Measurements from ENCODE around the gene ATOX1. TPM values are rescaled to one million over a fixed set of nuclear protein-coding genes. Genes with fewer than 3 reads are reported as not detected.

Gene ATOX1
- total and polyA plus RNA-seq, 2 experiments from 2014 or later = 126 to 296 TPM

DNA sequence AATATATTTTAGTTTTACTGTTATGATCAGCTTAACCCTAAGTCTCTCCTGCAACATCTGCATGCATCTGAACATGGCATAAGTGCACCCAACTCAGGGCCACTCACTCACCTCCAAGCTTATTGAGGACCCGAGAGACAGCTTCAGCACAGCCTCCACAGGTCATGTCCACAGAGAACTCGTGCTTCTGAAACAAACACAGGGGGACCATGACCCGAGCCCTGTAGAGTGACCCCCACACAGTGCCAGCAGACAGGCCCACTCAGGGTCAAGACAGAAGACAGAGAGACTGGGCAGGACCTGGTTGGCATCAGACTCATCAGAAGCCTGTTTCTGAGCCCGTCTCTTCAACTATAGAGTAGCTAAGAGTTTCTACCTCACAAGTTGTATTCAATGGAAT, 6.8 kb downstream of the ATOX1 start:
- Histone ChIP-seq H3K27ac (peak overlapping the region; percentile 44), H3K4me3 (no peak overlapping the region), H3K27me3 (replicated peaks; ENCODE audit: insufficient read depth) (no peaks in the 10 kb centered on the region), H3K4me2 (ENCODE audit: unreplicated experiment) (peak overlapping the region; percentile 11), H3K9me2 (ENCODE audit: insufficient read depth) (no peaks in the 10 kb centered on the region), H3F3A (ENCODE audit: insufficient read depth) (peaks cover 11% of the 10 kb centered on the region), H3K9me3 (ENCODE audit: low read depth) (no peaks in the 10 kb centered on the region), H3K9ac (0 out of 2 replicates have a peak overlapping the region, but pooled peaks have one; percentile 3), H4K20me1 (ENCODE audit: insufficient read depth) (no peaks in the 10 kb centered on the region), H3K79me2 (ENCODE audit: insufficient read depth) (peaks cover 94% of the 10 kb centered on the region), H2AFZ (no peak overlapping the region), H3K4me1 (ENCODE audit: insufficient read depth) (peaks cover 14% of the 10 kb centered on the region), H3K36me3 (ENCODE audit: low read depth) (no peaks in the 10 kb centered on the region)
- TF ChIP-seq EZH2phosphoT487 (IDR thresholded peaks at IDR 0.05; ENCODE audit: insufficient read depth, low read depth) (no peak), EZH2 (IDR thresholded peaks at IDR 0.05; ENCODE audit: insufficient read depth, poor library complexity, severe bottlenecking) (no peak)
- in situ Hi-C loops (cut with MboI) = no loop called here
- no peak for DNase-seq
- 91 to 95% methylated on average over 4 of the region's 4 CpGs for WGBS, 2 experiments (ENCODE audit: low coverage in 1 of 2, low lambda C conversion rate in 2 of 2, missing lambda C conversion rate in 2 of 2)

- H3K9me3 ChIP-seq (ENCODE audit: low read depth) = no peaks in the 10 kb centered on the region
- WGBS, 2 experiments (ENCODE audit: low coverage in 1 of 2, low lambda C conversion rate in 2 of 2, missing lambda C conversion rate in 2 of 2) = 62 to 73% methylated on average over 4 of the region's 4 CpGs
- H3K4me3 ChIP-seq = no peak overlapping the region
- no peak overlapping the region for H2AFZ ChIP-seq
- H3K9ac ChIP-seq = 0 out of 2 replicates have a peak overlapping the region, but pooled peaks have one; percentile 3
- H3K79me2 ChIP-seq (ENCODE audit: insufficient read depth) = peaks cover 93% of the 10 kb centered on the region
- H3K9me2 ChIP-seq (ENCODE audit: insufficient read depth) = no peaks in the 10 kb centered on the region
- H3K4me2 ChIP-seq (ENCODE audit: unreplicated experiment) = peak overlapping the region; percentile 11
- no peaks in the 10 kb centered on the region for H3K36me3 ChIP-seq (ENCODE audit: low read depth)
- peaks cover 16% of the 10 kb centered on the region for H3F3A ChIP-seq (ENCODE audit: insufficient read depth)
- DNase-seq = peak; percentile 80
- in situ Hi-C loops (cut with MboI) = no loop called here
- H3K4me1 ChIP-seq (ENCODE audit: insufficient read depth) = peaks cover 14% of the 10 kb centered on the region
- no peaks in the 10 kb centered on the region for H3K27me3 ChIP-seq (replicated peaks; ENCODE audit: insufficient read depth)
- H3K27ac ChIP-seq = peak overlapping the region; percentile 44
- TF ChIP-seq EZH2phosphoT487 (IDR thresholded peaks at IDR 0.05; ENCODE audit: insufficient read depth, low read depth) = no peak
- H4K20me1 ChIP-seq (ENCODE audit: insufficient read depth) = no peaks in the 10 kb centered on the region
Measured at GRCh38 chr5:151751091-151751490, 7.3 kb downstream of the ATOX1 start.

GRCh38 chr5:151750121-151750520, 8.3 kb downstream of the ATOX1 start:
- Histone ChIP-seq H3F3A (ENCODE audit: insufficient read depth) (peaks cover 24% of the 10 kb centered on the region), H3K4me3 (no peak overlapping the region), H3K9me2 (ENCODE audit: insufficient read depth) (no peaks in the 10 kb centered on the region), H3K9me3 (ENCODE audit: low read depth) (no peaks in the 10 kb centered on the region), H4K20me1 (ENCODE audit: insufficient read depth) (no peaks in the 10 kb centered on the region), H2AFZ (no peak overlapping the region), H3K36me3 (ENCODE audit: low read depth) (peaks cover 3% of the 10 kb centered on the region; the same call in 1 of the 2 replicates), H3K27ac (peak overlapping the region; percentile 44; the same call in 1 of the 2 replicates), H3K4me1 (ENCODE audit: insufficient read depth) (peaks cover 24% of the 10 kb centered on the region), H3K9ac (no peak overlapping the region), H3K4me2 (ENCODE audit: unreplicated experiment) (no peak overlapping the region), H3K27me3 (replicated peaks; ENCODE audit: insufficient read depth) (no peaks in the 10 kb centered on the region), H3K79me2 (ENCODE audit: insufficient read depth) (peaks cover 83% of the 10 kb centered on the region)
- TF ChIP-seq EZH2 (IDR thresholded peaks at IDR 0.05; ENCODE audit: insufficient read depth, poor library complexity, severe bottlenecking) = no peak
- TF ChIP-seq EZH2phosphoT487 (IDR thresholded peaks at IDR 0.05; ENCODE audit: insufficient read depth, low read depth) = no peak
- DNase-seq = no peak
- 67 to 72% methylated on average over 4 of the region's 4 CpGs for WGBS, 2 experiments (ENCODE audit: low coverage in 1 of 2, low lambda C conversion rate in 2 of 2, missing lambda C conversion rate in 2 of 2)
- in situ Hi-C loops (cut with MboI) = no loop called here

DNA sequence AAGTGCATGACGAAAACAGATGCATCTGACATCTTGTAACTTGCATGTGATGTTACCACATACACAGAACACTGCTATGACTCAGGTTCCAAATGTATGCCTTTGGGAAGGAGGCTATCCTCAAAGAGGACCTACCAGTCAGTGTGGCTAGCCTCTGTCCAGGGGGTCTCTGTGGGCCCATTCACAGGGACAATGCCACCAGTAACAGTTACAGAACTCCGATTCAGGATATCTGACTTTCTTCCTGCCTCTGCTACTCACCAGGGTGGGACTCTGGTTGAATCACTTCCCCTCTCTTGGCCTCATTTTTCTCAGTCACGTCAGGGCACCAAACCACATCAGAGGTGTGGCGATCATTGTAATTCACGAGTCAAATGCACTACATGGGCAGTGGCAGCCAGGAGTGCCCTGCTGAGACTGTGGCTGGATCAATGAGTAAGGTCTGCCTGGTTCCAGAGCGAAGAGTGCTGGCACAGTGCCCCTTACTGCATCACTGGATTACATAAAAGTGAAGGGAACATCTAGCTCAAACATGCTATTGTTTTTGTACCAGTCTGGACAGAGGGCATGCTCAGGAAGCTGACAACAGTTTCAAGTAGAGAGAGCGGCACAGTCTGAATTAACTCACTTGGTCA, 13.2 kb downstream of the ATOX1 start:
- H3K4me1 ChIP-seq (ENCODE audit: insufficient read depth) = peaks cover 57% of the 10 kb centered on the region
- peaks cover 44% of the 10 kb centered on the region for H3K79me2 ChIP-seq (ENCODE audit: insufficient read depth)
- TF ChIP-seq EZH2phosphoT487 (IDR thresholded peaks at IDR 0.05; ENCODE audit: insufficient read depth, low read depth) (no peak), EZH2 (IDR thresholded peaks at IDR 0.05; ENCODE audit: insufficient read depth, poor library complexity, severe bottlenecking) (no peak)
- WGBS, 2 experiments (ENCODE audit: low coverage in 1 of 2, low lambda C conversion rate in 2 of 2, missing lambda C conversion rate in 2 of 2) = 23 to 24% methylated on average over 7 of the region's 7 CpGs
- DNase-seq = peak; percentile 97
- H3K9me2 ChIP-seq (ENCODE audit: insufficient read depth) = no peaks in the 10 kb centered on the region
- in situ Hi-C loops (cut with MboI) = no loop called here
- H2AFZ ChIP-seq = no peak overlapping the region
- peak overlapping the region; percentile 31 for H3K4me2 ChIP-seq (ENCODE audit: unreplicated experiment)
- no peaks in the 10 kb centered on the region for H3K9me3 ChIP-seq (ENCODE audit: low read depth)
- peaks cover 3% of the 10 kb centered on the region; the same call in 1 of the 2 replicates for H3K36me3 ChIP-seq (ENCODE audit: low read depth)
- H3K4me3 ChIP-seq = no peak overlapping the region
- peak overlapping the region; percentile 61 for H3K9ac ChIP-seq
- peak overlapping the region; percentile 83 for H3K27ac ChIP-seq
- H3K27me3 ChIP-seq (replicated peaks; ENCODE audit: insufficient read depth) = no peaks in the 10 kb centered on the region
- H3F3A ChIP-seq (ENCODE audit: insufficient read depth) = peaks cover 63% of the 10 kb centered on the region
- no peaks in the 10 kb centered on the region for H4K20me1 ChIP-seq (ENCODE audit: insufficient read depth)
